Activated CD4-positive, CD25-positive, alpha-beta regulatory T cell treated with anti-CD3 and anti-CD28 coated beads, Interleukin-2, amount 50 U/mL, for 16 hours (primary cell): ENCODE results near the gene GOLGA8A.
"Not testable (repeated sequence)": the region's sequence is repeated elsewhere in the genome, so short reads cannot be mapped to it uniquely, and the experiment has no call there.

ENCODE experiments used
- DNase-seq: peaks from one replicate; pipeline ENCODE4 v3.0.0-alpha.2; 2020; ENCODE audit warnings: low read depth, low spot score

The GOLGA8A gene

DNA sequence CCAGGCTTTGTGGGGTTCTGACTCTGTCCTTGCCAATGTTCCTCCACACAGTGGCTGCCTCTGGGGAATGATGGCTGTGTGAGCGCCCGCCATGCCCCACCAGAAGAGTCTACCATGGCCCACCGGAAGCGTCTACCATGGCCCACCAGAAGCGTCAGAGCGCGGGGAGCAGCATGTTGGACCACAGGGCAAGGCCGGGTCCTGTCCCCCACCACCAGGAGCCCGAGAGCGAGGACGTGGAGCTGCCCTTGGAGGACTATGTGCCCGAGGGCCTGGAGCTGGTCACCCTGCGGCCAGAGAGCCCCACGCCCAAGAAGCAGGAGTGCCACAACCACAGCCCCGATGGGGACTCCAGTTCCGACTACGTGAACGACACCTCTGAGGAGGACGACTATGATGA, 28.1 kb downstream of the GOLGA8A start:
- DNase-seq = not testable (repeated sequence)

DNA sequence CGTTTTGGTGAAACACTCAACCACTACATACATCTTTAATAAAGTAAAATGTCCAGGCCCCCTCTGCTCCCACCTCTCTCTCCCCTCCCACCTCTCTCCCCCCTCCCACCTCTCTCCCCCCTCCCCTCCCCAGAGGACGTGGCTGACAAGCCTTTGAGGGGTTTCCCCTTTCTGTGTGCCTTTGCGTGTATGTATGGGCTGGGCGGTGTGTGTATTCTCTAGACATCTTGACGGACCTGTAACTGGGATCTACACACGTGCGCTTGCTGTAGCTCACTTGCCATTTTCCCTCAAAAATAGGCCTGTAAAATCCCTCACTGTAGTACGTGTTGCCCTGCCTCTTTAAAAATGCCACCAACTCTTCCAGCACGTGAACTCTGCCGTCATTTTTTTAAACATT, 28.6 kb downstream of the GOLGA8A start:
- DNase-seq = not testable (repeated sequence)

- DNase-seq = not testable (repeated sequence)
Observed at GRCh38 chr15:34403899-34404298, 33.7 kb downstream of the GOLGA8A start.

DNA sequence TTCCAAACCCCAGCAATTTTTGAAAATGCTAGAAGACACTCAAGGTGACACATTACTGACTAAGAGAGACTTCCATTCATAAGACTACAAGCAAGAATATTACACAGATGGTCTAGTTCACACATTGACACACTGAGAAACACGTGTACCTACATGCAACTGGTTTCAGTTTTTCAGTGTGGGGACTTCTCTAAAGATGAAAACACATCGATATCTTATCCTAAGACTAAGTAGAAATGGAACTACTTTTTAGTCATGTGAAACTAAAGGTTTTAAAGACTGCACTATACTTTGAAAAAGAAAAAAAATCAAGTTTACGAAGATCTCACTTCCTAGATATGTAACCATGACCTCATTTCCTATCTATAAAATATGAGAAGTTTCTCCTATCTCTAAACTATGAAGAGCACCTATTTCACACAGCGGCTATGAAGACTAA, 34.4 kb downstream of the GOLGA8A start:
- DNase-seq = not testable (repeated sequence)

- DNase-seq = not testable (repeated sequence)
Observed at GRCh38 chr15:34397637-34398259, 39.9 kb downstream of the GOLGA8A start.

DNA sequence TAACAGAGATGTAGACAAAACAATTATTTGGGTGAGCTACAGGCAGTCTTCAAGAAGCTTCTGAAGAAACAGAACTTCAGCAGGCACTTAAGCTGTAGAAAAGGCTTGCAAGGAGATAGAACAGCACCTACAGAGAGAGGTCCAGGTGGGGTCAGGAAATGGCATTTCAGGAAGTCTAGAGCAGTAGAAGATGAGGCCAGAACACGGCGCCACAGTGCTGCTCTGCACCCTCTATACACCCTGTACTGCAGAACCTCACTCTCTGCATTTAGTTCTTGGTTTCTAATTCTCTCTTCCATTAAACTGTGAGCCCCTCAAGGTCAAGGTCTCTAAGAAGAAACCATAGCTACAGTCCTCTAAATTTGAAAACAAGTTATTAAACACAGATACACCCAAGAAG, 44.6 kb downstream of the GOLGA8A start:
- DNase-seq = not testable (repeated sequence)

- not testable (repeated sequence) for DNase-seq
Observed at GRCh38 chr15:34389594-34390086, 48.0 kb downstream of the GOLGA8A start.
